HT1080 (cell line): Measurements from ENCODE around the gene WNK1. TPM values are rescaled to one million over a fixed set of nuclear protein-coding genes. Genes with fewer than 3 reads are reported as not detected.
"Not testable (repeated sequence)": the region's sequence is repeated elsewhere in the genome, so short reads cannot be mapped to it uniquely, and the experiment has no call there.

Source experiments
- DNase-seq: peaks from one replicate; pipeline ENCODE4 v3.0.0-alpha.2; 2015; ENCODE audit warnings: low read depth
- total RNA-seq: library from RNA; depleted of rRNA; stranded (reverse); fragments of >200 nt; shearing (Covaris generic); gene quantifications from 2 replicates; pipeline ENCODE4 v1.2.3, GENCODE V29; 2014

Gene WNK1
- total RNA-seq, 1 experiment from 2014 or later = 53.5 TPM

DNA sequence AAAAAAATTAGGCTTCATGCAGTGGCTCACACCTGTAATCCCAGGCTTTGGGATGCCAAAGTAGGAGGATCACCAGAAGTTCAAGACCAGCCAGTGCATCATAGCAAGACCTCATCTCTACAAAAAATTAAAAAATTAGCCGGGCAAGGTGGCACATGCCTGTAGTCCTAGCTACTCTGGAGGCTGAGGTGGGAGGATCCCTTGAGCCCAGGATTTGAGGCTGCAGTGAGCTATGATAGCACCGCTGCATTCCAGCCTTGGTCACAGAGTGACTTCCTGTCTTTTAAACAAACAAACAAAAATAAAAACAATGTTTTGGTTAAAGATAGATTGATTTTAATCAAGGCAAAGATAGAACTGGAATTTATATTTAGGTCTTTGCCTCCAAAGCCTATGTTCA, 60.6 kb downstream of the WNK1 start:
- no peak for DNase-seq

DNA sequence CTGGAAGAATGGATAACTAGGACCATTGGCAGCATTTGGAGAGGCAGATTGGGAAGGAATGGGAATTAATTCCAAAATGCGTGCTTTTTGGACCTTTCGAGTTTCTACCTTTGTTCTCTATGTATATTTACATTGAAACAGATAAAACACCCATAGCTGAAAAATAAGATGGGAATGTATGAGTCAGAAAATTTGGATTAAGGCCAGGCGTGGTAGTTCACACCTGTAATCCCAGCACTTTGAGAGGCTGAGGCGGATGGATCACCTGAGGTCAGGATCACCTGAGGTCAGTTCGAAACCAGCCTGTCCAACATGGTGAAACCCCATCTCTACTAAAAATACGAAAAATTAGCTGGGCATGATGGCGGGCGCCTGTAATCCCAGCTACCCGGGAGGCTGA, 65.1 kb downstream of the WNK1 start:
- DNase-seq = not testable (repeated sequence)

DNA sequence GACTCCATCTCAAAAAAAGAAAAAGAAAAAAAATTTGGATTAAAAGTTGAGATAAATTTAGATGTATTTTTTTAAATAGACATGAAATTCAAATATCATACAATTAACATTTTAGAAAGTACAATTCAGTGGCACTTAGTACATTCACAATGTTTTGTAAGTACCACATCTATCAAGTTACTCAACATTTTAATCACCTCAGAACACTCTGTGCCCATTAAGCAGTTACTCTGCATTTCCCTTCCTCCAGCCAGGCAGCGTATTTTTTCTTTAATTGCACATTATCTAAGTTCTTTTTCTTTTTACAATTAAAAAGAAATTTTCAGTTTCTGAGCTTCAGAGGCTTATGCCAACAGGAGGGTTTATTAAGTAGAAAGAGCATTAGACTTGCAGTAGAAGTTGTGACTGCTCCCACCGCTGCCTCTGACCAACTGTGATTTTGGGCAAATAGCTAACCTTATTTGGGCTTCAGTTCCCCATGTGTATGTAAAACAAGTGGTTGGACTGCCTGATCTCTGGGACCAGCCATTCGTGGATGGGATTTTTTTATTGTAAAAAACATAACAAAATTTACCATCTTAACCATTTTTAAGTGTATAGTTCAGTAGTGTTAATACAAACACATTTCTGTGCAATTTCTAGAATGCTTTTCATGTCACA, 65.7 kb downstream of the WNK1 start:
- no peak for DNase-seq

DNA sequence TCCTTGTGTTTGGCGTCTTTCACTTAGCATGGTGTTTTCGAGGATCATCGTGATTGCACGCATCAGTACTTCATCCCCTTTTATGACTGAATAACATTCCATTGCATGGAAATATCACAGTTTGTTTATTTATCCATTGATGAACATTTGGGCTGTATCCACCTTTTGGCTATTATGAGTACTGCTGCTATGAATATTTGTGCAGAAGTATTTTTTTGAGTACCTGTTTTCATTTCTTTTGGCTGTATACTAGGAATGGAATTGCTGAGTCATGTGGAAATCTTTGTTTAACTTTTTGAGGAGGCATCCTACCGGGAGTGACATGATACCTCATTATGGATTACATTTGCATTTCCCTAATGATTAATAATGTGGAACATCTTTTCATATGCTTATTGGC, 66.4 kb downstream of the WNK1 start:
- no peak for DNase-seq

DNA sequence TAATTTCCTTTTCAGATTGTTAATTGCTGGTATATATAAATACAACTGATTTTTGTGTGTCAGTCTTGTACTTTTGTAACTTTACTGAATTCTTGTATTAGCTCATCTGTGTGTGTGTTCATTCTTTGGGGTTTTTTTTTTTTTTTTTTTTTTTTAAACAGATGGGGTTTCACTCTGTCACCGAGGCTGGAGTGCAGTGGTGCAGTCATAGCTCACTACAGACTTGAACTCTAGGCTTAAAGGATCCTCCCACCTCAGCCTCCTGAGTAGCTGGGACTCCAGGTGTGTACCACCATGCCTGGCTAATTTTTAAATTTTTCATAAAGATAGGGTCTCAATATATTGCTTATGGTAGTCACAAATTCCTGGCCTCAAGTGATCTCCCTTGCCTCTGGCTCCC, 68.0 kb downstream of the WNK1 start:
- no peak for DNase-seq

DNA sequence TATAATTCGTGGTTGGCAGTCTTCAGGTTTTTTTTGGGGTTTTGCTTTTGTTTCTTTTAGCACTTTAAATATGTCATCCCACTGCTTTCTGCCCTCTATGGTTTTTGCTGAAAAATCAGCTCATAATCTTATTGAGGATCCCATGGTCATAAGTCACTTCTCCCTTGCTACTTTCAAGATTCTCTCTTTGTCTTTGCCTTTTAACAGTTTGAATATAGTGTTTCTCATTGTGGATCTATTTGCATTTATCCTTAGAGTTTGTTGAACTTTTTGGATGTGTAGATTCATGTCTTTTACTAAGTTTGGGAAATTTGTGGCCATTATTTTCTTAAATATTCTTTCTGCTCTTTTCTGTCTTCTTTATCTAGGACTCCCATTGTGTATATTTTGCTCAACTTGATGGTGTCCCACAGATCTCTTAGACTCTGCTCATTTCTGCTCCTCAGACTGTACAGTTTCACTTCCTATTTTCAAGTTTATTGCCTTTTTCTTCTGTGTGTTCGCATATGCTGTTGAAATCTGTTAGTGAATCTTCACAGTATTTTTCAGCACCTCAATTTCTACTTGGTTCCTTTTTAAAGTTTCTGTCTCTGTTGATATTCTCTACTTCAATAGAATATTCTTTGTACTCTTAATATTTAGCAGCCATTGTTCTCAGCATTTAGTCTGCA, 70.8 kb downstream of the WNK1 start:
- no peak for DNase-seq

DNA sequence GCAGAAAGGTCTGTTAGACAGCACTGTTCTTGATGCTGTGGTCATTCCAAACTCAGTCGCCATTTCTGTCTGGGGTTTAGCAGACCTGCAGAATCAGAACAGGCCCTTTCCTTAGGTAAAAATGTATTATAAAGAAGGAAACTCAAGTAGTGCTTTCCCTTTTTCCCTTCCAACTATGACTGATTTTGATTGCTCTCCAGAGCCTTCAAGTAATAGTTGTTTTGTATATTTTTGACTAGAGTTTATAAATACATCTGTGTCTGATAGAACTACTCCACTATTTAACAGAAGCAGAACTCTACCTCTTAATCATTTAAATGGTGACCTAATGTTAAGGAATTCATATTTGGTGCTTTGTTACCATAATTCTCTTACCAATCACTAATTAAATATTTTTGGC, 74.0 kb downstream of the WNK1 start:
- no peak for DNase-seq

DNA sequence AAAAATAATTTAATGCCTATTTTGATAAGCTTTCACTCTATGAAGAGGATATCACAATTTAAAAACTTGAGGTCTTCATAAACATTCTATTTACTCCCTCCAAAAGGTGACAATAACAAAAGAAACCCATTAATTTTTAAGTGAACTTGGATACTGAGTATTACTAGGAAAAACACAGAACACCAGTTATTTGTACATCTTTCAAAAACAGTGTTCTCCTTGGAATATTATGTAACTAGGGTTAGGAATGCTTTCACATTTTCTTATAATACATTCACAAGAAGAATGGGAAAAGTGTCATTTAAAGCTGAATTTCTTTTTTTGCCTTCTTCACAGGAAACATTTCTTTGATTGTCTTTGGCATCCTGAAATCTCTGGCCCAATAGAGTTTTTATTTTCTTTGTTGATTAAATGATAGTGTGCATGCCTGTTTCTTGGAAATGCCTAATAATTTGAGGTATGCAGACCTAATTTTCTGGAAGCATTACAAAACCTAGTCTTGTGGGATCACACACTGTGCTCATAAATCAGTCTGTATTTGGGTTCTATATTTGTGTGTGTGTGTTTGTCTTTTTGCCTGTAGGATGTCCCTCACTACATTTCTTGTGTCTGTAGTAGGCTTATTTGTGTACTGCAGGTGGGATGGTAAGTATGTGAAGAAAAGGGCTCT, 76.5 kb downstream of the WNK1 start:
- DNase-seq = no peak

DNA sequence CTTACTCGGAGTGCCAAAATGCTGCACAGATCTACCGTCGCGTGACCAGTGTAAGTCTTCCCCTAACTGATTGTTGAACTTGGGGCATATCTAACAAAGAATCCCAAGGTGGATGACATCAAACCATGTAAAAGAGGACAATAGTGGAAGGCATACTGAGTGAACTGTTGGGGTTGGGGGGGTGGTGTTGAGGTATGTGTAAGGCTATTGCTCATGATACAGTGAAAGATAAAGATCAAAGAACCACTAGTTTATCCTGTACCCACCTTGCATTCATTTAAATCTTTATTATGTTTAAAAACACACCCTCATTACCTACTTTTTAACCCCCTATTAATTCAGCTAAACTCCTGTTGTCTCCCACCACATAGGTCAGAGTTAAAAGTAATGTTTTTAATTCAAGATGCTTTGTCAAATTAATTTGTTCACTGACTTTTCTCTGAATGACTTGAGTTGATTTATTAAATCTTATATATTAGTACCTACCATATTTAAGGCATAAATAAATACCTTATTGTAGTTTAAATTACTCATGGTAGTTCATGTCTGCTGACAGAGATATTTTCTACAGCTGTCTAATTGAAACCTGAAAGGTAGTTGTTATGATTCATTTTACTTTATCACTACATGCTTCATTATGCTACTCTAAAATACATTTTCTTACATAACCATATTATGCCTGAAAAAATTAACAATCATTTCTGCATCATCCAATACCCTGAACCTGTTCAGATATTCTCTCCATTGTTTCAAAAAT, 77.9 kb downstream of the WNK1 start:
- no peak for DNase-seq

DNA sequence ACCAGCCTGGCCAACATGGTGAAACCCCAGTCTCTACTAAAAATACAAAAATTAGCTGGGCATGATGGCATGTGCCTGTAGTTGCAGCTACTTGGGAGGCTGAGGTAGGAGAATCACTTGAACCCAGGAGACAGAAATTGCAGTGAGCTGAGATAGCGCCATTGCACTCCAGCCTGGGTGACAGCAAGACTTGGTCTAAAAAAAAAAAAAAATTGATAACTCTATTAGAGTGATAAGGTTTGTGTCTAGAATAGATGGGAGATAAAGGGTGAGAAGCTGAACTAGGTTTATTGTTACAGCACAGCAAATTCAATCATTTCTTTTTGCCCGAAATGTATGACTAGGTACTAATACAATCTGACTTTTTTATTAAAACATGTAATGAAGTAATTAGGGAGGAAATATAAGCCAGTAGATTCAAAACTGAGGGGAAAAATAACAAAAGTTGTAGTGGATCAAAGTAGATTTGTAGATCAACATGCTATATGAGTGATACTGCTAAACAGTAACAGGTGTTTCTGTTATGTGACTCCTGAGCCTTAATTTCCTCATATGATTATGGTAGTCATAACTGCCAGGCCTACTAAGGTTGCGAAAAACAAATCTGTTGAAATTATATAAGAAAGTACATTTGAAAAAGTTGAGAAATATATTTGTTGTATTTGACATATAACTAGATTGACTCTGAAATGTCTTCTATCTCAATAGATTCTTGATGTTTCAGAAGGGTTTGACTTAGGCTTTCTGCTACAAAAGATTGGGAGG, 83.6 kb downstream of the WNK1 start:
- DNase-seq = no peak

DNA sequence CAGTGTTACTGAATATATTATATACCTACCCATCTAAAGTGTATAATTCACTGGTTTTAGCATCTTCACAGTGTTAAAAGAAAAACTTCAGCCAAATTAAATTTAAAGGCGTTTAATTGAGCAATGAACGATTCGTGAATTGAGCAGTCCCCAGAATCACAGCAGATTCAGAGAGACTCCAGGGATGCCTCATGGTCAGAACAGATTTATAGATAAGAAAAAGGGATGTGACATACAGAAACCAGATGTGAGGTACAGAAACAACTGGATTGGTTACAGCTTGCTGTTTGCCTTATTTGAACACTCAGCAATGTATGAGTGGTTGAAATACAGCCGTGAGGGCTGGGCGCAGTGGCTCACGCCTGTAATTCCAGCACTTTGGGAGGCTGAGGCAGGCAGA, 84.6 kb downstream of the WNK1 start:
- DNase-seq = no peak

DNA sequence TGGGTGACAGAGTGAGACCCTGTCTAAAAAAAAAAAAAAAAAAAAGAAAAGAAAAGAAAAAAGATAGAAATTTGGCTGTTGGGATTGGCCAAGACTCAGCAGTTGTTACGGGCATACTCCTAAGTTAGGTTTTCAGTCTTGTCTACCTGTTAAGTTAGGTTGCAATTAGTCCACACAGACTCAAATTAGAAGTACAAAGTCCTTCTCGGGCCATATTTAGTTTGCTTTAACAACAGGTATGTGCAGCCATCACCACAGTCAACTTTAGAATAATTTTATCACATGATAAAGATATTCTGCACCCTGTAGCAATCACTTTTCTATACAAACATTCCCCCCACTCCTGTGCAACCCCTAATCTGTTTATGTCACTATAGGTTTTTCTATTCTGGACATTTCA, 85.2 kb downstream of the WNK1 start:
- no peak for DNase-seq

DNA sequence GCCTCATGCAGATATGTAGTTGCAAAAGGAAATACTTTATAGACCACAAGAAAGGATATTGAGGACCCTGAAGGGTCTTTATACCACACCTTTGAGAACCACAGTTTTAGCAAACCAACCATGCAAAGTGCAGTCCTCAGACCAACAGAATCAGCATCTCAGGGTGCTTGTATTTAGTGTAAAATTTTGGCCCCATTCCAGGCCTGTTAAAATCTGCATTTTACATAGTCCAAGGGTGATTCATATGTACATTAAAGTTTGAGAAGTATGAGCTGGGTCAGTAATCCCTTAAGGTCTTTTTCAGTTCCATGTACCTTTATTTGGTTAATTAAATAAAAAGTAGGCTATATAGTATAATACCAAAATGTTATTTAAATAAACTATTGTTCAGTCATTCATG, 91.2 kb downstream of the WNK1 start:
- DNase-seq = peak; percentile 21

DNA sequence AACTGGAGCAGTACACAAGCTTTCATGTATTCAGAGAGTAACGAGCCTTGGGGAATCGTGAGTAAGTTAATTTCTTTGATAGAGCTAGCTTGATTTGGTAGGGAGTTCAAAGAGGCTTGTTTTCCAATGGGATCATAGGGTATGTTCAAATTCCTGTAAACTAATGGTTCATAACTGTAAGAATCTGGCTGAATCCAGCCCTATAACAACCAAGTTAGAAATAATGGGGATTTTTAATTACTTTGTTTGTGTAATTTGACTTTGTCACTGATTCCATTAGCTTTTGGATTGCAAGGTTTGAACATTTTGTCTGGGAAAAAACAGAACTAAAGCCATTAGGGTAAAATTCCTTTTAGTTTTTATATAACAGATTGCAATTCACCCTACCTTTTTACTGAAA, 94.0 kb downstream of the WNK1 start:
- no peak for DNase-seq

DNA sequence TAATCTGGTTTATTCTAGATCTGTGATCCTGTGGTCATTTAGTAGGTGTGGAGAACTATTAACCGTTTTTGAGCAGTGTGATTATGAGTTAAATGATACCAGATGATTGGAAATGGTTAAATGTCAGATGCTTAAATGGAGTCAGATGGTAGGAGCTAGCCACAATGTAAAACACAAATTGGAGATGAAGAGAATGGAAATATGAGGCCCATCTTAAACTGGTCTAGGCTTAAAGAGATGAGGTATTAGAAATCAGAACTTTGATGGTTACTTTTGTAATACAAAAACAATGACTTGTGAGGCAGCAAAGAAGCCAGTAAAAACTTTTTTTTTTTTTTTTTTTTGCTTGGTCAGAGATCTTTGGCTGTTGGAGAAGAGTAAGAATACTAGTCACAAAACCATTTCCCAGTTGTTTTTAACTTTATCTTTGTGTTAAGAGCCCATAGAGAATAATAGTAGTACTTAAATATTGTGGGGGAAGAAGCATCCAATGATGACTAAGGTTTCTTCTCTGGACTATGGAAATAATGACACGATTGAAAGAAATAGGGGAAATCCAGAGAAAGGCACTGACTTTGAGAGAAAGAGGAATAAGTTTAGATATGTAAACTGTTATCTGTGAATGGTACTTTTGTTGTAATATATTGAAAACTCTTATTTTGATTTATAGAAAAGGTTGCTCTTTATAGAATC, 95.9 kb downstream of the WNK1 start:
- DNase-seq = no peak

DNA sequence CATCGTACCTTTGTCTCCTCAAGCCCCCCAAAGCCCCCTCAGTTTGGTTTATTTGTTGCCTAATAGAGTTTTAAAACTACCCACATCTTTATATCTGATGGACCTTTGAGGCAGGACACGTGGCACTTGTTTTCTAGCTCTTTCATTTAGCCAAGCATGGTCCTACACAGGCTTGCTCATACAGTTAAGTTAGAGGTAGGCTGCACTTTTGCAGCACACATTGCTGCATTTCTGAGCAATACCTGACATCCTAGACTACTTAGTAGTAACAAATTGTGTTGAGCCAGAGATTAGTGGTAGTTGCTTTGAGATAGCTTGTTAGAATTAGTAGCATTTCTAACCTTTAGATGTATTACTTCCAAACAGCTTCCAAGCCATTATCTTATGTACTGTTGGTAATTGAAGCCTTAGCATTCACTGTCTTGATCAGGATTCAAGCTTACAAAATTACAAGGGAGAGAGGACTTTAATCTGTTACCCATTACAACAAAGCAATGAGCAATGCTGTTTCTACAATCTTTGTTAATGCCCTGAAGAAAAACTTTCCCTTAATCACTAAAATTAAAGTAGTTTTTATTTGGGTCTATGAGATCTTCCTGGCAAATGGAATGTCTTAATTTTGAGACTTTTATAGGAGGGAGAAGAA, 96.6 kb downstream of the WNK1 start:
- DNase-seq = no peak

DNA sequence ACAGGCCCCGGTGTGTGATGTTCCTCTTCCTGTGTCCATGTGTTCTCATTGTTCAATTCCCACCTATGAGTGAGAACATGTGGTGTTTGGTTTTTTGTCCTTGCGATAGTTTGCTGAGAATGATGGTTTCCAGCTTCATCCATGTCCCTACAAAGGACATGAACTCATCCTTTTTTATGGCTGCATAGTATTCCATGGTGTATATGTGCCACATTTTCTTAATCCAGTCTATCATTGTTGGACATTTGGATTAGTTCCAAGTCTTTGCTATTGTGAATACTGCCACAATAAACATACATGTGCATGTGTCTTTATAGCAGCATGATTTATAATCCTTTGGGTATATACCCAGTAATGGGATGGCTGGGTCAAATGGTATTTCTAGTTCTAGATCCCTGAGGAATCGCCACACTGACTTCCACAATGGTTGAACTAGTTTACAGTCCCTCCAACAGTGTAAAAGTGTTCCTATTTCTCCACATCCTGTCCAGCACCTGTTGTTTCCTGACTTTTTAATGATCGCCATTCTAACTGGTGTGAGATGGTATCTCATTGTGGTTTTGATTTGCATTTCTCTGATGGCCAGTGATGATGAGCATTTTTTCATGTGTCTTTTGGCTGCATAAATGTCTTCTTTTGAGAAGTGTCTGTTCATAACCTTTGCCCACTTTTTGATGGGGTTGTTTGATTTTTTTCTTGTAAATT, 97.5 kb downstream of the WNK1 start:
- not testable (repeated sequence) for DNase-seq

DNA sequence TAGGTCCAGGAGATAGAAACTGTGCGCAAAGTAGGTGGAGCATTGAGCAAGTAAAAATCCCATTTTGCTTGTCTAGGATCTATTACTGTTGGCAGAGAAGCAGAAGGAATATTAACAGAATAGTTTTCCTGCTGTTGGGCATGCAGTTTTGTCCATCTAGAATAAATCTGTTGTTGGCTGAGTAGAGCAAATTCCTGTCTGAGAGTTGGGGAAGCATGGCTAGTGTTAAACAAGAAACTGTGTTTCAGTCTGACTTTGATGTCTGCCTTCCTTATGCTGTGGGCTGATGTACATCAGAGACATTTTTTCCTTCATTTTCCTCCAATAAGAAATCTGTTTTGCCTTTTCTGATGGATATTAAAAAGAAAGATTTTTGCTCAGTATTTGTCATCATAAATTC, 99.0 kb downstream of the WNK1 start:
- DNase-seq = no peak

DNA sequence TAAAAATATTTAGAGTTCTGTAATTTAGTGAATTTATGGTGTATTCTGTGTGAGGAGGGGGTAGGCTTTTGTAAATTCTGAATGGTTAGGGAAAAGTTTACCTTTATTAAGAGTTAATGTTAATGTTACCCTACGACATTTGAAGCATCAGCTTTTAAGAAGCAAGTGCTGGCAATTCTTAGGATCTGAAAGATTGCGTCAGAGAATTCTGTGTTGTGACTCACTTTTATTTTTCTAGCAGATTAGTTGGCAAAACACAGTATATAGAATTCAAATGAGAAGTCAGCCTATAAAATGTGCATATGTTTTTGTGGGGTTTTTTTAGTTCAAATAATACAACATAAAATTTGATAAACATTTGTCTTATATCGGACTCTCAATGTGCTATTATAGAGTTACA, 99.5 kb downstream of the WNK1 start:
- peak; percentile 63 for DNase-seq

DNA sequence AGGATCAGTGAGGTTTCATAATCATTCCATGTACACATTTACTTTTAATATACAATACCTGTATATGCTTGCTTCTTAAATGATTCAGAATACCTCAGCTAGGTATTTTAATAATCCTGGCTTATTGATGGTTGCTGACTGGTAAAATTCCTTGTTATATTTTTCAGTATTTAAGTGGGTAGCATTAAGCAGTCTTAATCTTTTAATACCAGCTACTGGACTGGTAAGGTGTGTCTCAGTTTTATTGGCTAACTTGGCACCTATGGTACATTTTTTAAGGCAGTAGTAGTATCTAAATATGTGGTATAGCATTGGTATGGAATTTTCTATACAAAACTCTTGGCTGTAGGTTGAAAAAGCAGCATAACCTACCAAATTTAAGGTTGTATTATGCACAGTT, 100.5 kb downstream of the WNK1 start:
- no peak for DNase-seq
